HG03575 (cell line): ENCODE data around the gene DUSP3.

Source experiments
- ATAC-seq: cut with Tn5 transposase; IDR thresholded peaks from one replicate; pipeline ENCODE4 v1.9.1; 2021; ENCODE audit not compliant: unreplicated experiment, insufficient number of reproducible peaks, low FRiP score; ENCODE audit errors: extremely low read depth

Gene DUSP3

GRCh38 chr17:43772877-43773648 lies 5.7 kb downstream of the DUSP3 start:
- no peak for ATAC-seq

- ATAC-seq = no peak
Measured at GRCh38 chr17:43771463-43771862, 7.3 kb downstream of the DUSP3 start.

- no peak for ATAC-seq
Measured at GRCh38 chr17:43770957-43771356, 7.8 kb downstream of the DUSP3 start.

GRCh38 chr17:43769859-43770258 lies 8.9 kb downstream of the DUSP3 start:
- ATAC-seq = no peak

- no peak for ATAC-seq
Measured at GRCh38 chr17:43769426-43769825, 9.4 kb downstream of the DUSP3 start.

- no peak for ATAC-seq
Measured at GRCh38 chr17:43768943-43769342, 9.8 kb downstream of the DUSP3 start.

GRCh38 chr17:43768382-43768781 lies 10.4 kb downstream of the DUSP3 start:
- ATAC-seq = no peak

GRCh38 chr17:43767713-43768059 lies 11.1 kb downstream of the DUSP3 start:
- no peak for ATAC-seq

- ATAC-seq = no peak
Measured at GRCh38 chr17:43767053-43767712, 11.6 kb downstream of the DUSP3 start.

- no peak for ATAC-seq
Measured at GRCh38 chr17:43766413-43767052, 12.2 kb downstream of the DUSP3 start.

- ATAC-seq = no peak
Measured at GRCh38 chr17:43760254-43760852, 18.4 kb downstream of the DUSP3 start.

GRCh38 chr17:43759836-43760235 lies 18.9 kb downstream of the DUSP3 start:
- ATAC-seq = no peak

GRCh38 chr17:43758497-43759174 lies 20.1 kb downstream of the DUSP3 start, which contains the start of gene SOST:
Gene SOST (minus strand): TSS chr17:43758791. CDS start chr17:43758741, 50 bp downstream.
- no peak for ATAC-seq

GRCh38 chr17:43758086-43758485 lies 20.7 kb downstream of the DUSP3 start:
- no peak for ATAC-seq

- no peak for ATAC-seq
Measured at GRCh38 chr17:43757171-43757660, 21.6 kb downstream of the DUSP3 start.

- no peak for ATAC-seq
Measured at GRCh38 chr17:43756201-43756600, 22.6 kb downstream of the DUSP3 start.

GRCh38 chr17:43755389-43755875 lies 23.3 kb downstream of the DUSP3 start:
- ATAC-seq = no peak

GRCh38 chr17:43754947-43755346 lies 23.8 kb downstream of the DUSP3 start:
- ATAC-seq = no peak
